Measurements from ENCODE around the gene NADSYN1.

DNA sequence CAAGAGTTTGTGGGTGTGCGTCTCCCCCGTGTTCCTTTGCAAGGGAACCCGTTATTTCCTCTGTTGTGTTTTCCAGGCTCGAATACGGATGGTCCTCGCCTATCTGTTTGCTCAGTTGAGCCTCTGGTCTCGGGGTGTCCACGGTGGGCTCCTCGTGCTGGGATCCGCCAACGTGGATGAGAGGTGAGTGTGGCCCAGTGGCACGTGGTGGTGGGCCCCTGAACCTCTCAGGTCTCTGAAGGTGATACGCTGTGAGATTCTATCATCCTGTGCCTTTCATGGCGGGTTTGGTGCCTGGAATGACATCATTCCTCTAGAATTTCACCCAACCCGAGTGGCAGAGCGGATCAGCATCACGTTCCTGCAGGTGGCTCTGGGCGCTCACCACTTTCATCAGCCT, 32.5 kb downstream of the NADSYN1 start:
- TF ChIP-seq EZH2phosphoT487 (IDR thresholded peaks at IDR 0.05; ENCODE audit: insufficient read depth, low read depth) (no peak), EZH2 (IDR thresholded peaks at IDR 0.05; ENCODE audit: insufficient read depth, poor library complexity, severe bottlenecking) (no peak)
